GM19023 (cell line): ENCODE data around the gene LSM14B.
"Not testable (repeated sequence)": the region's sequence is repeated elsewhere in the genome, so short reads cannot be mapped to it uniquely, and the experiment has no call there.

Experiments
- ATAC-seq: cut with Tn5 transposase; IDR thresholded peaks from one replicate; pipeline ENCODE4 v1.9.1; 2021; ENCODE audit warnings: mild to moderate bottlenecking, moderate library complexity; ENCODE audit not compliant: unreplicated experiment

The LSM14B gene

DNA sequence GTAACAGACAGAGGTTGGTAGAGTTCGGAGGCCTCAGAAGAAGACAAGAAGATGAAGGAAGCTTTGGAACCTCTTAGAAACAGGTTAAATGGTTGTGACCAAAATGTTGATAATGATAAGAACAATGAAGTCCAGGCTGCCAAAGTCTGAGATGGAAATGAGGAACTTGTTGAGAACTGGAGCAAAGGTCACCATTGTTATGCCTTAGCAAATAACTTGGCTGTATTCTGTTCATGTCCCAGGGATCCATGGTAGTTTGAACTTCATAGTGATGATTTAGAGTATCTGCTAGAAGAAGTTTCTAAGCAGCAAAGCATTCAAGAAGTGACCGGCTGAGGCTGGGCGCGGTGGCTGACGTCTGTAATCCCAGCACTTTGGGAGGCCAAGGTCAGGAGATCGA lies 11.1 kb upstream of the LSM14B start:
- no peak for ATAC-seq

DNA sequence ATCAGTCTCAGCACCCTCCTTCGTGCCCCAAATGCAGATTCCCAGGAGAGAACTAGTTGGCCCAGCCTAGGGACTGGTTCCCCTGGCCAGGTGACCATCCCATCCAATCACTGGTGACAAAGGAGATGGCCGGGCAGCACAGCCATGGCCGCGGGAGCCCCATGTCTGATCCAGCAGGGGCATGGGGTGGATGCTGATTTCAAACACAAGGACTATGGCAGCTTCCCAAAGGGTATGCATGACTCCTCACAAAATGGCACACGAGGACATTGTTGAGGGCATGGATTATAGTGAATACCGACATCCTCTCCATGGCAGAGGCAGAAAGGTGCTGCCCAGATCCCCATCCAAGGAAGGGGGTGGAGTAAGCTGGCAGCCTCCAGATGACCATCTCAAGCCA lies 9.9 kb upstream of the LSM14B start:
- no peak for ATAC-seq

DNA sequence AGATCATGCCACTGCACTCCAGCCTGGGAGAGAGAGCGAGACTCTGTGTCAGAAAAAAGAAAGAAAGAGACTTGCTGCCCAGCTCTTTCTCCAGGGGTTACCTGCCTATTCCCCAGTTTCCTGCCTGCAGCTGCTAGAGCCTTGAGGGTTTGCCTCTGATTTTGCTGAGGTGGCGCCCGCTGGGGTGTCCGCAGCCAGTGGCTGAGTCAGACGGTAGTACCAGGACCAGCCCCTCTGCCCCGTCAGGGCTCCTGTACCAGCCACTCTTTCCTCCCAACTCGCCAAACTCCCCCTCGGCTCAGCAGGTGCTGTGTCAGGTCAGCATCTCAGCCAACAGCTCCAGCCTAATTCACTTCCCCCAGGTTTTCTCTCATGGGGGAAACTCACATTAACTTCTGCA lies 7.4 kb upstream of the LSM14B start:
- ATAC-seq: no peak

DNA sequence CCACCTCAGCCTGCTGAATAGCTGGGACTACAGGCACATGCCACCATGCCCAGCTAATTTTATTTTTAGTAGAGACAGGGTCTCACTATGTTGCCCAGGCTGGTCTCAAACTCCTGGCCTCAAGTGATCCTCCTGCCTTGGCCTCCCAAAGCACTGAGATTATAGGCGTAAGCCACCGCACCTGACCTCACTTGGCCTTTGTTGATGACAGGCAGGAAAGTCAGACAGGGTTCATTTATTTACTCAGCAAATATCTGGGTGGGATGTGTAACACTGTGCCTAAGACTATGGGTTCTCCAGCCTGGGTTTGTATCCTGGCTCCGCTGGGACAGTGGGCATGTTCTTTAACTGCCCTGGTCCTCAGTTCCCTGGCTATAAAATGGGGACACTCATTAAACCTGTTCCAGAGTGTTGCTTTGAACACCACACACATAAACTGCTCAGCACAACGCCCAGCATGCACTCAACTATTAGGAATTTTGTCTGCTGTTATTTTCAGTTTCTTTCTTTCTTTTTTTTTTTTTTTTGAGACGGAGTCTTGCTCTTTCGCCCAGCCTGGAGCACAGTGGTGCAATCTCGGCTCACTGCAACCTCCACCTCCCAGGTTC lies 6.4 kb upstream of the LSM14B start:
- ATAC-seq: not testable (repeated sequence)

DNA sequence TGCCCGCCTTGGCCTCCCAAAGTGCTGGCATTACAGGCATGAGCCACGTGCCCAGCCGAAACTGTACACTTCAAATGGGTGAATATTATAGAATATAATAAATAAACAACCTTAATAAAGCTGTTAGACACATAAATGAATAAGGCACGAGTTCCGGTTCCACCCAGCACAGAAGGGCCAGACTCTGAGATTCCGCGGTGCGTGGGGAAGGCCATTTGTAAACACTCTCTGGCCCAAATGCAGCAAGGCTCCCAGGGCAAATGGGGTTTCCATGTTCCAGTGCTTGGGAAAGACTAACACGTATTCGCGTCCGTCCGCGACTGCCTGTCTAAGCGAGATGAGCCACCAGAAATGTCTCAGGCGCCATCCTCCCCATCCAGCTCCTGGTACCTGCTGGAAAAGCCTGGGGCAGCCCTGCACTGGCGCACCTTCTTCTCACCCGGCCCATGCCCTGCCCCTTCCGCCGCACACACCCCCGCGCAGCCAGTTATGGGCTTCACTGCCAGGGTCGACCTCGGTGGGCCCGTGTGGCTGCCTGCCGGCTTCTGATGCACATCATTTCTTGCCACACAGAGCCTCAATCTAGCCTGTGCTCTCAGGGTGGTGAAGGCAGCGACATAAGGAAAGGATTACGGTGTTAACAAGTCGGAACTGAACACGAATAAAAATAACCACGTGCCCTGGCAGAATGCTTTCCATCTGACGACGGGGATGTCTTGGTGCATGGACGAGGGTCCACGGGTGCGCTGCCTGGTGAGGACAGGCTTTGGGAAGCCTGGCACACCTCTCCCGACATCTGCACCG lies 5.5 kb upstream of the LSM14B start:
- no peak for ATAC-seq

DNA sequence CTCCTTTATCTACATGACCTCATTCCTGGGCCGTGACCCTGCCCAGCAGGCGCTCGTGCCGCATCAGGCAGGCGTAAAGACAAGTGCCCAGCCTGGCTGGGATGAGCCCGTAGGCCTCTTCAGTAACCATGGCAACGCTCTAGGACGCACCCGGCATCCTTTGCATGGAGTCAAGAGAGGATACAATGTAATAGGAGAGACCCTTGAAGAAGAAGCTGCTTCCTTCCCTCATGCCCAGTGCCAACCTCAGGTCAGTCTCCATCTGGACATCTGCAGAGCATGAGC lies 5.0 kb upstream of the LSM14B start:
- no peak for ATAC-seq

DNA sequence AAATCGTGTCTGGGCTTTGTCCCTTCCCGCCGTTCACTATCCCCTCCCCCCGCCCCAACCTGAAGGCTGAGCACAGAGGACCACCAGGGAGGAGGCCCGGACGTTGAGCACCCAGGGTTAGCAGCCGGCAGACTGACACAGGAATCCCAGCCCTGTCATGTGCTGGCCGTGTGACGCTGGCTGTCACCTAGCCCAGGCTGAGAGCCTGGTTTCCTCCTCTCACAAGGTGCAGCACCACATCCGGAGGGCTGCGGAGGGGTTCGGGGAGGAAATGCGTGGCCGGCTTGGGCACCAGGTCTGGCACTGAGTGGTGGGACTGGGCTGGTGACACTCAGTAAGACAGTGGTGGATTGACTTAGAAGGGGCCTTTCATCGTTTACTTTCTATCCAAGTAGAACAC lies 4.6 kb upstream of the LSM14B start:
- no peak for ATAC-seq

DNA sequence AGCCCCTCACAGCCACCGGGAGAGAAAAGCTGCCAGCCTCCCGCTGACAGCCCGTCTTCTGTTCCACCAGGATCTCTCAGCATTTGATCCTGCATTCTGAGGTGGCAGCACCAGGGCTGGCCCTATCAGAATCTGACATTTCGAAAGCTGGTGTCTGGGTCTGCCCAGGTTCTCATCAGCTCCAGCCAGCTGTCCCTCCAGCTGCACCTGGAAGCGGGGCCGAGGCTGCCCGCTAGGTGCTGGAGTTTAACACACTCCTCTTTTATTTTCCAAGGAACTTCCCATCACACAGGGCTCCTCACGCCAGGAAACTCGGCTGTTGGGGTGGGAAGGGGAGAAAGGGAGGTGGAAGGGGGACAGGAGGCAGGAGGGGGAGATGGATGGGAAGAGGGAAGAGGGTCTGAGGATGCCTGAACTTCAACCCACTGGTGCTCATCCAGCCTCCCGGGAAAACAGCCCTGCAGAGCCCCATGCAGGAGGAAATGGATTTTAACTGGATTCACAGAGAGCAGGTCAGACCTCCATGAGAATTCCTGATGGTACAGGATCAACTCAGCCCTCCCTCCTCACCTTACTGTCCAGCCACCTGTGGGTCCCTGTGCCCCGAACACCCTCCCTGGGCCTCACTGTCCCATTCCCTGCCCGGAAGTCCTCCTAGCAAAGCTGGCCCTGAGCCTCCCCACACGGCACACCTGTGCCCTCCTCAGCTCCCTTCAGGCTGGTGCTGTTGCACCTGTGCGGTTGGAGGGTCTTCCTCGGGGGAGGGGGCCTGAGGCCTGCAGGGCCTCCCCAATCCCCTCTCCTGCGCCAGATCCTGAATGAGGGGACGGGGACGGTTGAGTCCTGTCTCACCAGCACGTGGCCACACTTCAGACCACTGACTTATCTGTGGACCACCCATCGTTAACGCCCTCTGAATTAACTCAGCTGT lies 3.9 kb upstream of the LSM14B start:
- no peak for ATAC-seq

DNA sequence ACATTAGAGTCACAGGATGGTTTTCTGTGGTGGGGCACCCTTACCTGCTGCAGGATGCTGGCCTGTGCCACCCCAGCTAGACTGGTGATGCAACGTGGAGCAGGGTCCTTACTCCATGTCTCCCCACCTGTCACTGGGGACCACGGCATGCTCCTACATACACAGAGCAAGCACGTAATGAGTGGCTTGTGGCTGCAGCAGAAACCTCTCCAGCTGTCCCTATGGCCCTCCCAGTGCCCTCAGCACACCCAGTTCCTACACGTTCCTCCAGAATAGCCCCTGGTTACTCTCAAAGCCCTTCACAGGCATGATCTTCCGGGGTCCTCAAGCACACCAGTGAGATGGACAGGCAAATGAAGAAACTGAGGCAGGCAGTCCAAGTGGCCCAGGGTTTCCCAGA lies 3.2 kb upstream of the LSM14B start:
- no peak for ATAC-seq

DNA sequence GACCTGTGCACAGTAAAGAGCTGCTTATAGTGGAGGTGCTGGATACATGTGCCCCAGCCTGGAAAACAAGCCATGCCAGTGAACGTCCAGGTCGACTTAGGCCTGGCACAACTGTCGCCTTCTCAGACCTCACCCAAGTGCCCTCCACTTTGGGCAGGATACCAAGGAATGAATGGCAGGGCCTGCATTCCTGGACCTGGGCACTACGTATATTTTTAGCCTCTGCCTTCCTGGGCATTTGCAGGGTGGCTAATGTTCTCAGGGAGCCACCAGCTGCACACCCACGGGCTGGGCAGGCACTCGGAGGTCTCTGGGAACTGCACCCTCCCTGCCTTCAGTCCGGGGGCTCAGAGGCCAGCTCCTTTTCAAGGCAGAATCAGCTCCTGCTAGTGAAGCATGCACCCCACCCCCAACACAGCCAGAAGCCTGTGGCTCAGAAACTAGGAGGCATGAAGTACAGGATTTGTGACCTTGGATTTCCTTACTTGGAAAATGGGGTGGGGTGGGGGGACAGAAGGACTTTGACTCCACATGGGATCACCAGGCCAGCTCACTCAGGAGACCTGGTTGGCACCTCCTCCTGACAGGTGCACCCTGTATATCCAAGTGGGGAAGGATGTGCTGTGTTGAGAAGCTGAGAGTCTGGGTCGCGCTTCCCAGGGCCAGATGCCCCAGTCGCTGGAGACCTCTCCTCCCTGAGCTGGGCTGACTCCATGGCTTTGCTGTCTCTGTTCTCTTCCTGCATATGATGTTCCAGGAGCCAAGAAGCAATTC lies 2.5 kb upstream of the LSM14B start:
- no peak for ATAC-seq

DNA sequence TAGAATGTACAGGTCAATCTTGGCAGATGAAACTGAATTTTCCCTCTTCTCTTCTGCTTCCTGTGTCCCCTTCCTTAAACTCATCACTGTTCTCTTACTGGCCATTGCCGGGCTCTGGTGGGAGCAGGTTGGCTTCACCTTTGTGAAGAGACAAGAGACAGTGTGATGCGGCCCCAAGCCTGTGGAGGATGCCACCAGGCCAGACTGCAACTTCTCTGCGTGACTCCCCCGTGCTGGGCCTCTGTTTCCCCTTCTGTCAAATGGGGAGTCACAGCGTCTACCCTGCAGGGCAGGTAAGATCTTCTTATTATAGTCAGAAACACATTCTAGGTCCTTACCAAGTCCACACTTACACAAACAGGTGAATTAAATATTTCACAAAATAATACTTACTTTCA lies 1.9 kb upstream of the LSM14B start:
- no peak for ATAC-seq

DNA sequence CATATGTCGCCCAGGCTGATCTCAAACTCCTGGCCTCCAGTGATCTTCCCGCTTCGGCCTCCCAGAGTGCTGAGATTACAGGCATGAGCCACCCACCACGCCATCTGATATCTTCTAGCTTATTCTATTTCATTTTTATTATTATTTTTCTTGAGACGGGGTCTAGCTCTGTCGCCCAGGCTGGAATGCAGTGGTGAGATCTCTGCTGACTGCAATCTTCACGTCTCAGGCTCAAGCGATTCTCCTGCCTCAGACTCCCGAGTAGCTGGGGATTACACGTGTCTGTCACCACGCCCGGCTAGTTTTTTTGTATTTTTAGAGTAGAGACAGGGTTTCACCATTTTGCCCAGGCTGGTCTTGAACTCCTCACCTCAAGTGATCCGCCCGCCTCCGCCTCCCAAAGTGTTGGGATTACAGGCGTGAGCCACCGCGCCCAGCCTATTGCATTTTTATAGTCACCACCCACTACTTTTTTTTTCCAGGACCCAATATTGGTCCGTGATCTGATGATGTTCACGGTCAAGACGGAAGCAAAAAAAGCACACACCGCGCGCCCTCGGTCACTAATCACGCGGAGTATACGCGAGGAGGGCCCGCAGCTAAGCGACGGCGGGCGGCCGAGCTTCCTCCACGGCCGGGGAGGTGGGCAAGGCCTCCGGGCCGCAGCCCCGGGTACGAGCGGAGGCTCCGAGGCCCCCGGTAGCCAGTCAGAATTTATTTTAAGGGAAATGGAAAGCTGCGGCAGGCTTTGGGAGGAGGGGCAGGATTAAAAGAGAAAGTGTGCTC lies 1.1 kb upstream of the LSM14B start:
- ATAC-seq: peak; percentile 9

DNA sequence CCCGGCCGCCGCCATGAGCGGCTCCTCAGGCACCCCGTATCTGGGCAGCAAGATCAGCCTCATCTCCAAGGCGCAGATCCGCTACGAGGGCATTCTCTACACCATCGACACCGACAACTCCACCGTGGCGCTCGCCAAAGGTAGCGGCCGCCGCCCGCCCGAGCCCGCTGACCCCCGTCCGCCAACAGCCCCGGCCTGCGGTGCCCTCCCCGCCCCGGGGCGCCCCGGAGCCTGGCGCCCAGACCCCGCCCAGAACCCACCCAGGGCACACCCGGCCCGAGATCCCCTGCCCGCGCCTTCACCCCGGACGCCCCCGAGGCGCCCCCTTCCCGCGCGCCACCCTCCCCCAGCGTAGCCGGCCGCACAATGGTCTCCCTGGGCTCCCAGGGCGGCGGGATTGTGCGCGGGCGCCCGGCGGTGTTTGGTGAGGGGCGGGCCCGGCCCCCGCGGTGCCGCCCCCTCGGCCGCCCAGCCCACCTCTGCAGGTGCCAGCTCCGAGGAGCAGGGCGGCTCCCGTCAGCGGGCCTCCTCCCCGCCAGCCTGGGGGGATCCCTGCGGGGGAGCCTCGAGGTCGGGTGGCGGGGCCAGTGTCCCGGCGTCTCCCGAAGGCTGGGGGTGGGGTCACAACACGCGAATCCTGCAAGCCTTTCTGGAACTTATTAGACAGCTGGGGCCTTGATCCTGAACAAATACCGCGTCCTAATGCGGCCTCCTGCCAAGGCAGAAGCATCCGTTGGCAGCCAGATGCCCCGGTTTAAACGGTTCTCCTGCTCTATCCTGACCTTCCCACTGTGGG lies 577 bp downstream of the LSM14B start:
- ATAC-seq: peak; percentile 12

DNA sequence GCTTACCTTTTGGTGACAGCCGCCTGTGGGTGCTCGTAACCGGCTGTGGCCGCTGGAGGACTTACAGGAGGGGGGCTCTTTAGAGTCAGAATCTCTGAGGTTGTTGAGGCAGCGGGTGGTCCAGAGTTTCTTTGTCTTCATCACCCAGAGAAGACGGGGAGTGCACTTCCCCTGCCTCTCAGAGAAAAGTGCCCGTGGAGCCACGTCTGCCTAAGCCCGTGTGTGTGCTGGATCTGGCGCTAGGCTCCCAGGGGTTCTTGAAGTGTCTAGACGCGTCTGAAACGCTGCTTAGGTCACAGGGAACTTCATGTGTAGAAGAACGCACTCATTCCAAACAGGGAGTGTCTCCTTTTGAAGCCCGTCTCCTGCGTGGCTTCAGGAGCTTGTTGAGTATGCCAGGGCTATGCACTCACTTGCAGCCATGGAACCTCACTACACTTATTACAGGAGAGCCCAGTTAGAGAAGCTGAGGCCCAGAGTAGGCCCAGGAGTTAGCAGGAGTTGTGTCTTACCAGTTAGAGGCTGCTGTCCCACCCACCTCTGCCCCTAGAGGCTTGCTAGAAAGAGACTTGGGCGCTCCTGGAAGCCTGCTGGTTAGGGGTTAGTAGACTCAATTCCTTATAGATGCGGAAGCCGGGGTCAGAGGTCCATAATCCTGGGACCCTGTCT lies 1.3 kb downstream of the LSM14B start:
- ATAC-seq: no peak

DNA sequence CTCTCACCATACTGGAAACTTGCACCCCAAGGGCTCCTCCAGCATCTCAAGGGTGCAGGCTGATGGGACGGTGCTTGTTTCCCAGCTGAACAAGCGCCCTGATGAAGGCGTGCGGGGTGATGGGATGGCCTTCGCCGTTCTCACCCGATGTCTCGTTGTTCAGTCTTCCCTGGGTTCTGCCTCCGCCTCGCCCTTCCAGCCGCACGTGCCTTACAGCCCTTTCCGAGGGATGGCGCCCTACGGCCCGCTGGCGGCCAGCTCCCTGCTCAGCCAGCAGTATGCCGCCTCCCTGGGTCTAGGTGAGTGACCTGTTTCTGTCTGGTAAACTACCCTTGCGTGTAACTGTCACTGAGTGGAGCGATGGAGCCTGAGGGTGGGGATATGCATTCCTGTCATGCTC lies 3.9 kb downstream of the LSM14B start:
- ATAC-seq: no peak

DNA sequence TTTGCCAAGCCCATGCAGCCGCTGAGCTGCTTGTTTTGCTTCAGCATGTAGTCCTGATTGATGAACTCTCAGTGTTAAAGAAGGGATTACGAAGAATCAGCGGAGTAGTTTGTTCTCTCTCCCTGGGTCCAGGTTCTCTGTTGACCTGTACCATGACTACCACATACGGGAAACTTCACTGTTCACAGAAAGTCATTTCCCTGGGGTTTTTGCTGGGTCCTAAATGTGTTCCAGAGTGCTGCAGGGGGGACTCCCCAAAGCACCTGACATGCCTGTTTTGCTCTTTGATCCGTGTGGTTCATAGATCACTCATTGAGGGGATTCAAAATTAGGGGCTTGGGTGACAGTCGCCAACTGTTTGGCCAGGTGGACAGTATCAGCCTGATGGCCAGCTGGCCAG lies 5.5 kb downstream of the LSM14B start:
- no peak for ATAC-seq

DNA sequence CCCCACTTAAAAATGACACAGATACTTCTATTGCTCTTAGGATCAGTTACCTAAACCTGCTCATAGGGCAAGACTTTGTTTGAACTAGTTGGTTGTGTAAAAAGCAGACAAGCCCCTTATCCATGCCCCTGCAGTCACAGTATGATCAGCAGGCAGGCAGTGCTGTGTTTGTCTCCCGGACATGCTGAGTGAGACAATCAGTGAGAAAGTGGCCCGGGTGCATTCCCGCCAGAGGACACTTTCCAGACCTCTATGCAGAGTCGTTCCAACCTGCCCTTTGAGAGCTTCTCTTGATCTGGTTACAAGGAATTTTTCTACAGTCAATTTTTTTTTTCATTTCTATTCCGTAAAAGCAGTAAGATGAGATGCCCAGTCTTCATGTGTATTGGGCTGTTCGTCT lies 6.2 kb downstream of the LSM14B start:
- ATAC-seq: no peak

DNA sequence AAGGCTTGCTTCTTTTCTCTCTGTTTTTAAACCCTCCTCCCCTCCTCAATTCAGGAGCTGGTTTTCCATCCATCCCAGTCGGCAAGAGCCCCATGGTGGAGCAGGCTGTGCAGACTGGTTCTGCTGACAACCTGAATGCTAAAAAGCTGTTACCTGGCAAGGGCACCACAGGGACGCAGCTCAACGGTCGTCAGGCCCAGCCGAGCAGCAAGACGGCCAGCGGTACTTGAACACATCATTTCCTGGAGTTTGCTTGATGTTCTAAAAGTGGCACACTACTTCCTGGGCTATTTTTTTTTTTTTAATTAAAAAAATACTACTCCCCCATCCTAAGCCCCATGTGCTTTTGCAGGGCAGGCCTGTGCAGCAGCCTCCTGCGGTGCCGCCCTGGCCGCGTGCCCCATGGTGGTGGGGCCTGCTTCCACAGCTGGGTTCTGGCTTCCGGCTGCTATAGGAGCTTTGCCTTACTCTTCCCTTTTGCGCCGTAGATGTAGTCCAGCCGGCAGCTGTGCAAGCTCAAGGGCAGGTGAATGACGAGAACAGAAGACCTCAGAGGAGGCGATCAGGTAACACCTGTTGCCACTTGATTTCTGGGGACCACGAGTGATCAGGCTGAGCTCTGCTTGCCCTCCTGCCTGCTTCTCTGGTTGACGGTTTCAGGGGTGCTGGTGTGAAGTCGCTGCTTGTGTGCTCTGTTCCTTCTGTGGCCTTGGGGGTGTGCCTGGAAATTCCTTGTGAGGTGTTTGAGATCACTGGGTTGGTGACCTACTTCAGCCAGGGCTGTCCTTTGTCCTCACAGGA lies 7.7 kb downstream of the LSM14B start:
- no peak for ATAC-seq
